HG03520 (cell line): Measurements from ENCODE around the gene CD69.
"Not testable (repeated sequence)": the region's sequence is repeated elsewhere in the genome, so short reads cannot be mapped to it uniquely, and the experiment has no call there.

Experiments used
- ATAC-seq: cut with Tn5 transposase; IDR thresholded peaks from one replicate; pipeline ENCODE4 v1.9.1; 2021; ENCODE audit warnings: mild to moderate bottlenecking, moderate library complexity; ENCODE audit not compliant: unreplicated experiment

The CD69 gene

DNA sequence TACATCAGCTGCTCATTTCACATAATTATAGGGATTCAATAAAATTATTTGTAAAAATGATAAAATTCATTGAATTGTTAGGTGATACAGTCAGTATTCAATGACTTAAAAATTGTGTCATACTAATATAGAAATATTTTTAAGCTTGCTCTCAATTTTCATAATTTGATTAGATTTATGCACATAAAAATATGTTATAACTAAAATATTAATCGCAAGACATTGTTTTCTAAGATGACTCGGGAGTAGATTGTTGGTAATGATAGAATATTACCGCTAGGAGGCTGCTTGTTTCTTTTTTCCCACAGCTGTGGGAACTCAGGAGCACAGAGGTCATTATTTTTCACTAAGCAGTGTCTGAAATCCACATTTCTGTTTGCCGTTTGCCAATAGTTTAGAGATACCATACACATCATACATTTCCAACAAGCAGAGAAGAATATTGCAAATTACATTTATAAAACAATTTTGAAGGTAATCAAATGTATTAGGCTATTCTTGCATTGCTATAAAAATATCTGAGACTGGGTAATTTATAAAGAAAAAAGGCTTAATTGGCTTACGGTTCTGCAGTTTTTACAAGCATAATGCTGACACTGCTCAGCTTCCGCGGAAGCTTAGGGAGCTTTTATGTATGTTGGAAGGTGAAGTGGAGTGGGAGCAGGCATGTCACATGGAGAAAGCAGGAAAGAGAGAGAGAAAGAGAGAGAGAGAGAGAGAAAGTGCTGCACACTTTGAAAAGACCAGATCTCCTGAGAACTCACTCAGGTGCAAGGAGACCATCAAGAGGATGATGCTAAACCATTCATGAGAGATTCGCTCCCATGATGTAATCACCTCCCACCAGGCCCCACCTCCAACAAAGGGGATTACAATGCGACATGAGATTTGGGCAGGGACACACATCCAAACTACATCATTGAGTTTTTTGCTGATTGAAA lies 9.2 kb downstream of the CD69 start:
- ATAC-seq, result no peak

DNA sequence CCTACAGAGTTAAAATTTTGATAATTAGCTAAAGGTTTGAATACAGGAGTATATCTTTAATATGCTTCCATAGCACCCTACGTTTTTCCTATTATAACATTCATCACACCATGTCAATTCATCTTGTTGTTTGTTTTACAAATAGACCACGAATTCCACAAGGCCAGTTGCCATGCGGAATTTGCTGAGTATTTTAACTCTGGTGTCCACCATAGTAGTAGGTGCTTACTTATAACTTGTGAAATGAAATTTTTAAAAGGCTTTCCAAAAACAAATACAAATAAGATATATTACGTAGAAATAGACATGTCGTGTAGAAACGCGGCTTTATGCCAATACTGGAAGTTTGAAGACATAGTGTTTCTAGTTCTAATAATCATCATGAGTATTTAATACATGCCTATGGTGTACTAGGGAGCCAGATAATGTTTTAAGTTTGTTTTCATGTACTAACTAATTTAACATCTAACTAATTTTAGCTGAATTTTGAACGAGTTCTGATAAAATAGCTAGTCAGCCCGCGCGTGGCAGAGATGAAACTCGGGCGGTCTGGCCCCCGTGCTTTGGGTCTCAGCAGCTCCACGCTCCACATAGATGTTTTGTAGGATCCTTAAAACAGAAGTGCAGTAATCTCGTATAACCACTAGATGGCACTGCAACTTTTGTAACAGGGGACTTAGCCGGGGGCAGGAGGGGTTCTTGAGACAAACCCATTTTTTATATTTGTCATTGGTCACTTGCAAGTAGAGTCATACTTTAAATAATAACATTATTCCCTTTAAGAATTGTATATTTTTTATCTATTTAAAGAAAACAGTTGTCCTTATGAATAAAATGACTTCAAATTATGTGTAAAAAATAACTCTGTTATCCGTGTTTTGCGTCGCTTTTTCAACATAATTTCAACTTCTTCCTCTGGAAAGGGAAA lies 10.2 kb downstream of the CD69 start:
- ATAC-seq, result peak; percentile 47

DNA sequence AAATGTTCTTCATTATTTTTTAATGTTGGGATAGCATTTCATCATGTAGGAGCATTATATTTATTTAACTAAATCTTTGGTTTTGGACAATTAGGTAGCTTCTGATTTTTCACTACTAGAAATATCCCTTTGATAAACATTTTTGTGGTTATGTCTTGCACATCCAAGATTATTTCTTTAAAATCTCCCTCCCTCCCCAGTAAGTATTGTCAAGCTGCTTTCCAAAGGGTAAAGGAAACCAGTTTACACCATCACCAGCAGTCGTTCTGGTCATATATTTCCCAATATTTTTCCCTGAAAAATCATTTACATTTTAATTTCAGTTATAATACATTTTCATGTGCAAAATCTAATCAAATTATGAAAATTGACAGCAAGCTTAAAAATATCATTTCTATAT lies 11.1 kb downstream of the CD69 start:
- no peak for ATAC-seq

DNA sequence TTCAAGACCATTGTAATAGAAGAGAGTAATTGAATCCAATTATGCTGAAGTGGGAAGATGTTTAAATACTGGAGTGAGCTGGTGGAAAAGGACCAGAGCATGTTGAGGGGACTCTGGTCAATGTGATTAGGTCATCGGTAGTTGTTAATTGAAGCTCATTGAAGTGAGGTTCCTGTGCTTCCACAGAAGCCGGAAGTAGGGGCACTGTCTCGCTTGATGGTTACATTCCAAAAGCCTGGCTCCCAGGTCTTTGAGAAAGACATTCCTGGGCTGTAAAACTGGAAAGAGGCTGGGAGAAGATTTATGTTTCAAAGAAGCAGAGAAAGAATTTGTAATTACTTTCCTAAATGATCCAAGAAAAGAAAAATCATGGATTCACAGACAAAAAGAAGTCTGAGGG lies 15.5 kb downstream of the CD69 start:
- no peak for ATAC-seq

DNA sequence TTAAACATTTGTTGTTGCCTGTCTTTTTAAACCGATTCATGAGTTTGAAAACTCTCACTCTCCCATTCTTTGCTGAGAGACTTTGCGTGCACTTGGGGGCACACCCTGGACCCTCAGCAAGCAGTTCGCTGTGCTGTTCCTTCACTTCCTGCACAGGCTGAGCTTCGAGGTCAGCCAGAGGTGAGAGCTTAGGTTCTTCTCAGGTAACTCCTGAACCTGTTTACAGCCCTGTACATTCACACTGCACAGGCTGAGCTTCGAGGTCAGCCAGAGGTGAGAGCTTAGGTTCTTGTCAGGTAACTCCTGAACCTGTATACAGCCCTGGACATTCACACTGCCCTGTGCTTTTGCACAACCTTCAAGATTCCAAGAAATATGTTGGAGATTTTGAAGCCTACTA lies 18.0 kb downstream of the CD69 start:
- no peak for ATAC-seq

DNA sequence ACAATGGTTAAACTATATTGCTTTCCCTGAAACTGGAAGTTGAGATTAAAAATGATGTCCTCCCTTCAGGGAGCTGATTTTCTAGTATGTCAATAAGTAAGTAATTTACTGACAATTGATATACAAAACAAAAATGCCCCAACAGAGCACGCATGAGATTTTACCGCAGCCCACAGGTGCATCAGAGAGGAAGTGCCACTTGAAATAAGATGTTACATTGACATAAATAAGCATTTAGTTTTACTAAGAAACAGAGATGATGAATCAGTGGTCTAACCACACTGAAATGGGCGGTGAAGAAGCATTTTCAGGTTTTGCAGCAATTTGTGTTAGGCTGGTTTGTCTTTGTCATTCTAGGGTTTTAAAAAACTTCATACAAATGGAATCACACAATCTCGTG lies 19.0 kb downstream of the CD69 start:
- peak; percentile 73 for ATAC-seq

DNA sequence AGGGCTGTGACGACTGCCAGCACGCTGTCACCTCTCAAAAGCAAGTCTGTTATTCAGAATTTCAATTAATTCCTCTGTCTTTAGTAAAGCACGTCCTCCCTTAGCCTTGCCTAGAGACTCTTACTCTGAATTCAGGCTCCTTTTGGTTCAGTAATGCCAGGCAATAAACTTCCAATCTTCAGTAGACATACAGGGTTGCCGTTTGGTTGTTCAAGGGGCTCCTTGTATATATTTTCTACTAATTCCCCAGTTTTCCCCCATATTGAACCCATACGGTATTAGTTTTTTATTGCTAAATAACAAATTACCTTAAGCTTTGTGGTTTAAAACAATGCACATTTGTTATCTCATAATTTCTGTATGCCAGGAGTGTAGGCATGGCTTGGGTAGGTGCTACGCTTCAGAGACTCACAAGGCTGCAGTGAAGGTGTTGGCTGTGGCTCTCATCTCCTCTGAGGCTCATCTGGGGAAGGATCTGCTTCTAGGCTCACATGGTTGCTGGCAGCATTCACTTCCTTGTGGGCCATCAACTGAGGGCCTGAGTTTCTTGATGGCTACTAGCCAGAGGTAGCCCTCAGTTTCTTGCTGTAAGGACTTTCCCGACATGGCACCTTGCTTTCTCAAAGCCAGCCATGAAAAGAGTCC lies 20.5 kb downstream of the CD69 start:
- ATAC-seq, result no peak

DNA sequence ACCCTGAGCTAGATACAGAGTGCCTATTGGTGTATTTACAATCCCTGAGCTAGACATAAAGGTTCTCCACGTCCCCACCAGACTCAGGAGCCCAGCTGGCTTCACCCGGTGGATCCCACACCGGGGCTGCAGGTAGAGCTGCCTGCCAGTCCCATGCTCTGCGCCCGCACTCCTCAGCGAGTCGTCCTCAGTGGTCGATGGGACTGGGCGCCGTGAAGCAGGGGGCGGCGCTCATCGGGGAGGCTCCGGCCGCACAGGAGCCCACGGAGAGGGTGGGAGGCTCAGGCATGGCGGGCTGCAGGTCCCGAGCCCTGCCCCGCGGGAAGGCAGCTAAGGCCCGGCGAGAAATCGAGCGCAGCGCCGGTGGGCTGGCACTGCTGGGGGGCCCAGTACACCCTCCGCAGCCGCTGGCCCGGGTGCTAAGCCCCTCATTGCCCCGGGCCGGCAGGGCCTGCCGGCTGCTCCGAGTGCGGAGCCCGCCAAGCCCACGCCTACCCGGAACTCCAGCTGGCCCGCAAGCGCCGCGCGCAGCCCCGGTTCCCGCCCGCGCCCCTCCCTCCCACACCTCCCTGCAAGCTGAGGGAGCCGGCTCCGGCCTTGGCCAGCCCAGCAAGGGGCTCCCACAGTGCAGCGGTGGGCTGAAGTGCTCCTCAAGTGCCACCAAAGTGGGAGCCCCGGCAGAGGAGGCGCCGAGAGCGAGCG lies 21.1 kb downstream of the CD69 start:
- not testable (repeated sequence) for ATAC-seq

DNA sequence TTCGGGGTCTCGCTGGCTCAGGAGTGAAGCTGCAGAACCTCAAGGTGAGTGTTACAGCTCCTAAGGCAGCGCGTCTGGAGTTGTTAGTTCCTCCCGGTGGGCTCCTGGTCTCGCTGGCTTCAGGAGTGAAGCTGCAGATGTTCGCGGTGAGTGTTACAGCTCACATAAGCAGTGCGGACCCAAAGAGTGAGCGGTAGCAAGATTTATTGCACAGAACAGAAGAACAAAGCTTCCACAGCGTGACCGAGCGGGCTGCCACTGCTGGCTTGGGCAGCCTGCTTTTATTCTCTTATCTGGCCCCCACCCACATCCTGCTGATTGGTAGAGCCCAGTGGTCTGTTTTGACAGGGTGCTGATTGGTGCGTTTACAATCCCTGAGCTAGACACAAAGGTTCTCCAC lies 21.8 kb downstream of the CD69 start:
- ATAC-seq, result not testable (repeated sequence)

DNA sequence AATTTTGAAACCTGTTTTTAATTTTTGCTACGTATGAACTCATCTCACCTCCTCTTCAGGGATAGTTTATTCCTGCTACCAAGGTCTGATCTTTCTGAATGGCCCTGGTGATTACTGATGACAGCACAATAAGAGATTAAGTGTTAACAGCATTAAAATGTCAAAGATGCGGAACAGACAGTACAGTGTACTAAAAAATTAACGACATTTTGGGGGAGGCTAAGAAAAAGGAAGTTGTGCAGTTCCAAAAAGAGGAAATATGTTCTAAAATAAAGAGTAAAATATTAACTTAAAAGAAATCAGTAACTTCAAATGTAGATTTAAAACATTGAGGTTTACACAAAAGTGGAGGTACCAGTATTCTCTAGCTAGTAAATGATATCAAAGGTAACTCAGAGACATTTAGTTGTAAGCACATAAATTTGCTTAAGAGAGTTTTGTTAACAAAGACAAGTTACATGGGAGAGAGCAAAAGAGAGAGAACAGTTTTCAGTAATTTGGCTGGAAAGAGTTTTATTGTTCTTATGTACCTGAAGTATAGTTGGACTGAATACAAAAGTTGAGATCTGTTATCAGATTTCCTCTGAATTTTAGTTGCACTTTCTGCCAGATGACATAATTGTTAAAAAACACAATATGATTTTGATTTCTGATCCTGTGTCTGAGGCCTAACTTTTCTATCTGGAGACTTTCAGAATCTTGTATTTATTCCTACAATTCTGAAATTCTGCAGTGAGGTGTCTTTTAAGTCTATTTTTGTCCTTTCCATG lies 23.6 kb downstream of the CD69 start:
- no peak for ATAC-seq

DNA sequence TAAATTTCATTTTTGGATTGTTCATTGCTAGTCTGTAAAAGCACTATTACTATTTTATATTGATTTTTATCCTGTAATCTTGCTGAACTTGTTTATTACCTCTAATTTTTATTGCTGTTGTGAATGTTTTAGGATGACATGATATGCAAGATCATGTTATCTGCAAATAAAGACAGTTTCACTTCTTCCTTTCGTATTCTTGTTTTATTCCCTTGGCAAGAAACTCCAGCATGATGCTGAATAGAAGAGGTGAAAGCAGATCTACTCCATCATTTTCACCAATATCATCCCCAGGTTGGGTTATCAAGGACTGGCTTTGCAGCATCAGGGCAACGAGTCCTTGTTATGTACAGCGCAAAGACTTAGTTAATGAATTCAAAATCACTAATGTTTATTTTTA lies 25.1 kb downstream of the CD69 start:
- no peak for ATAC-seq

DNA sequence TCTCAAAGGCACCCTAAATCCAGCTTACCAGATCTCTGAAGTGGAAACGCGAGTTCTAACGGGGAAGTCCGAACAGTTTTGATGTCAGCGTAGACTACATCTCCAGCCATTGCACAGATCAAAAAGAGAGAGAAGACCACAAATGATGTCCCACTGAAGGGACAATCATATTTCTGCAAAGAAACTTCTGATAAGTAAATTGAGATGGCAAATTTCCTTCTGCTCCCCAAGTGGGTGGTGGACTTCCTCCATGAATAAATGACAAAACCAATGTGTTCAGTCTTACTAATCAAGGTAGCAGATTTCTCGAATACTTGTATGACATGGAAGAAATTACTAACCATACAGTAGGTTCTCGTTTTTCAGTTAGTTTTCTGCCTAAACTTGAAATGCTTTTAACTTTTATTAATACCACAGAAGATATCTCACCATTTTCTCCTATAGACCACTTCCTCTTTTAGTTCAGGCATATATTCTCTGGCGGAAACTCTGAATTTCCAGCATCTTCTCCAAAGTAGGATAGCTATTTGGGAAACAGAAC lies 27.7 kb downstream of the CD69 start, which contains the start of gene CLECL1:
Gene CLECL1, minus strand, starts transcription at position 177 of the 541 bp plus-strand sequence.
- peak; percentile 41 for ATAC-seq

DNA sequence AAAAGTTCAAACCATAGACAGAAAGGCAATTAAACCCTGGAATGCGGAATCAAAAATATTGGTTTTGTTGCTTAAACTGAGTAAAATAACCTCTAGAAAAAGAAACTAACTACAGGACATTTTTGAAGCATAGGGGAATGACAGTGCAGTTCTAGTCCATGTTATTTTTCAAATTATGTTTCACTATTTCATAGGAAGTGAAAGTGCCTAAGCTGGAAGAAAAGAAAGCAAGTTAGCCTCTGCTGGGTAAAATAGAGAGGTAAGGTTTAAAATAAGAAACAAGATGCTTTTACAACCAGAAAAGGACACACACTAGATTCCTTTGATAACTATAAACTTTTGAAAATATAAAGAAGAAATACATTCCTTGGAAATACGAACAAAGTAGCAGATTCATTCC lies 28.9 kb downstream of the CD69 start:
- ATAC-seq, result no peak

DNA sequence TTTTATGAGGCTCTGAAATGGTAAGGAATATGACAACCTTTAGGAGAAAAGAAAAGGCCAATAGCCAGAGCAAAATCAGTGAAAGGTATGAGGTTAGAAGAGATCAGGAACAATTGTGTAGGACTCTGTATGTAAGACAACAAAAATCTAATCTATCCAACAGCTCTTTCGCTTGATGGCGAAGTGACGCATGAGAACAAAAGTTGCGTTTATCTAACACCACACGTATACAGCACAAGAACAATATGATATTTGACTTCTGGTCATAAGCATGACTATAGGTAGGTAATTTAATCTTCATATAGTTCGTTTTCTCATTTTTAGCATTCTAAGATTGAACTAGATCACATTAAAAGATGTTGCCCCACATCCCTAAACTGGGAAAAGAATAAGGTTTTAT lies 29.3 kb downstream of the CD69 start:
- ATAC-seq, result no peak

DNA sequence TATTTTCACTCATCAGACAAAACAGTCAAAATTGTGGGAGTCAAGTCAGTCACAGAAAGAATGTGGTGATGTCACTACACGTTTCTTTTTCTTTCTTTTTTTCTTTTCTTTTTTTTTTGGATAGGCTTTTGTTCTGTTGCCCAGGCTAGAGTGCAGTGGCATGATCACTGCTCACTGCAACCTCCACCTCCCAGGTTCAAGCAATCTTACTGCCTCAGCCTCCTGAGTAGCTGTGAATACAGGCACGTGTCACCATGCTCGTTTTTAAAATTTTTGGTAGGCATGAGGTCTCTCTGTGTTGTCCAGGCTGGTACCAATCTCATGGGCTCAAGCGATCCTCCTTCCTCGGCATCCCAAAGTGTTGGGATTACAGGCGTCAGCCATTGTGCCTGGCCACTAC lies 30.1 kb downstream of the CD69 start:
- ATAC-seq, result no peak

DNA sequence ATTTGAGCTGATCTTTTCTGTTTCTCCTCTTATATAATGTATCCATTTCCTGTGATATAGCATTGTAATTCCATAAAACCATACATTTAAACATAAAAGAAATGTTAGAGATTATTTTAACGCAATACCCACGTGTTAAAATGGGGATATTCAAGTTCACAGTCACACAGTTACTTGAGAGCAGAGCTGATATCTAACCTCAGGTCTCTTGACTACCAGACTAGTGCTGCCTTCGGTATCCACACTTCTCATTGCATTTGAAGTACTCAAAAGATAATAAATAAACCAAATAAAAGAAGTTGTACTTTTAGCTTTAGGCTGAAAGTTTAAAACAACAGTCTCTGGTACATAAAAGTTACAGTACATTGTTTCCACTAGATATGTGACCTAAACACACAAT lies 30.7 kb downstream of the CD69 start:
- no peak for ATAC-seq

DNA sequence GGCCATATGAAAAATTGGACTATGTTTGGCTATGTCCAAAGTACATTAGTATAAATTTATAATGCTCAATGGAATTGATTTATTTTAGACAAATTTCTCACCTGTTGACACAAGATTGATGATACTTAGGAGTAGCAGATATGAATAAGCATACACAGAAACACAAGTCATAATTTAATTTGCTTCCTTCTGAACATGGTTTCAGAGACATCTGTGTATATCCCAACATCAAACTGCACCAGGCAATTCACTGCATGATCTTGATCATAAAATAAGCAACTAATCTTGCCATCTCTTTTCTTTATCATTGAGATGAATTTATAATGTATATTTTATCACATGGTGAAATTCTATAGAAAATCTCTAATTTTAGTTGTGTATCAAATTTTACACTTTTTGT lies 31.6 kb downstream of the CD69 start:
- no peak for ATAC-seq

DNA sequence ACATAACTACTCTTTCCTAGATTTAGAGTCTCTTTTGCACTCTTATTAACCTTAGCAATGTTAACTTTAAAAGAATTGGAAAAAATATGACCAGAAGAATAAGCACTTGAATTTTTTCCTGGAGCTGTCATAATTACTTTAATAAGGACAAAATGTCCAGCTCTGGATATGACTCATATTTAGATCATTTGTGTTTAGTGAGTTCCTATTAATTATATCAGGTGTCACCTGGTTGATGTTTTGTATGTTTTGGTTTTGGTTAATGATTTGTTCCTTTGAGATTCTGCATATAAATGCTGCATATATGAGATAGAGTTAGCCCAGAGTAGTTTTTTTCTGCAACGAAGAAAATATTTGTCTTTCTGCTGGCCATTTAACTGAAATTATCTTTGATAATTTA lies 32.9 kb downstream of the CD69 start:
- ATAC-seq, result no peak

DNA sequence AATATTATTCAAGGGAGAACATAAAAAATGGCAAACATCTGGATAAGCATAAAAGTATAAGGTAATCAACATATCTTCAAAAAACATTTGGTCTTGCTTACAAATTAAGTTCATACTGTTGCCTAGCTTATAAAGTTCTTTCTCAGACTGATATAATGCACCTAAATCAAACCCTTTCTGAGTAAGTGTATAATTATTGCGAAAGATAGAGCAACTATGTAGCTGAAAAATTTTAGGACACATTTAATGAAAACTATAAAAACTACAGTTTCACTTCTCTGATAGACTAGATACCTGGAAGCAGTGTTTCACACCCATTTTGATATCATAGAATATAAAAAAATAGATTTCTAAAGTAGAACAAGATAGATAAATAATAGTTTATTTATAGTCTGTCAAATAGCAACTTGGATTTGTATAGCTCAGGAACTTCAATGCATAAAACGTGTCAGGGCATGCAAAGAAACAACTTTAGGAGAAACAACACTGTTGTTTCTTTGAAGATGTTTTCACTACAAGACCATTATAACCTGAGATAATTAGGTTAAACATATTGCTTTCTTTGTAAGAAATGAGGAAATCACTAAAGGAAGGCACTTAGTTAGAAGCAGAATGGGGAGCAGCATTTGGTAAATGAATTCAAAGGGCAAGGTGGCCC lies 35.4 kb downstream of the CD69 start:
- ATAC-seq, result no peak
